NCI-H1930 (cell line): ENCODE measurements around the gene GPR152.
"Not testable (repeated sequence)": the region's sequence is repeated elsewhere in the genome, so short reads cannot be mapped to it uniquely, and the experiment has no call there.

ENCODE experiments used
- DNase-seq, 2 experiments: peaks; one replicate each; lab custom pipeline; 2025; lab: John Stamatoyannopoulos, UW

Gene GPR152

DNA sequence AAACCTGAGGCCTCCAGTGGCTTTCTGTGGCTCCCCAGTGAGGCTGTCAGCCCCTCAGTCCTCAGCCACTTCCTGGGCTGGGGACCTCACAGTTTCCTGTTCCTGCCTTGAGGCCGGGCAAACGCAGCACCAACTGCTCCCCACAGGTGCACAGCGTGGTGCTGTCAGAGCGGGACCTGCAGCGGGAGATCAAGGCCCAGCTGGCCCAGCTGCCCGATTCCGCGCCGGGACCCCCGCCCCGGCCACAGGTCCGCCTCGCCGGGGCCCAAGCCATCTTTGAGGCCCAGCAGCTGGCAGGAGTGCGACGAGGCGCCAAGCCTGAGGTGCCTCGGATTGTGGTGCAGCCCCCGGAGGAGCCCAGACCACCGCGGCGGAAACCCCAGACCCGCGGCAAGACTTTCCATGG is 43.3 kb downstream of the GPR152 start:
- DNase-seq, result no peak

DNA sequence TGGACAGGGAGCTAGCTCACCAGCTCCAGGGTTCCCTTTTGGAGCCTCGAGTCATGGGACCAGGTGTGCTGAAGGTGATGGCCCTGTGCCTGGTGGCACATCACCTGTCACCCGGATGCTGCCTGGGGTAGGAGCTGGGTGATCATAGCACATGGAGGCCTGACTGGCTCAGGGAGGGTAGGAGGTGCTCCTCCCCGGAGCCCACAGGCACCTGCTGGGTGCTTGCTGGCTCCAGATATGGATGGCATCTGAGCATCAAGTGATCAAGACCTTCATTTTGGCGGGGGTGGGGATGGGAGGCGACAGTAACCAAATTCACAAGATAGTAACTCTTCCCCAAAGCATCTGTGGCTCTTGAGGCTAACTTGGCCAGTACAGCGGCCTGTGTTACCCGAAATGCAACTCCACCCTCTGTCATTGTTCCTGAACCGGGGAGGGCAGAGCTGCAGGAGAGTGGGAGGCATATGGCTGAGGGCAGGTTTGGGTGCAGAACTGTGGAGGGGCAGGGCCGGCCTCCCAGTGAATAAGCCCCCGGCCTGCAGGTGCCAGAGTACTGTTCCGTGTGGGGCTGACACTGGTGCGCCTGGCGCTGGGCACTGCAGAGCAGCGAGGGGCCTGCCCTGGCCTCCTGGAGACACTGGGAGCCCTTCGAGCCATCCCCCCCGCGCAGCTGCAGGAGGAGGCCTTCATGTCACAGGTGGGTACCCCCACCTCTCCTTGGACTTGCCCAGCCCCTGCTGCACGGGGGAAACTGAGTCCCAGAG is 43.9 kb downstream of the GPR152 start:
- DNase-seq, result no peak

DNA sequence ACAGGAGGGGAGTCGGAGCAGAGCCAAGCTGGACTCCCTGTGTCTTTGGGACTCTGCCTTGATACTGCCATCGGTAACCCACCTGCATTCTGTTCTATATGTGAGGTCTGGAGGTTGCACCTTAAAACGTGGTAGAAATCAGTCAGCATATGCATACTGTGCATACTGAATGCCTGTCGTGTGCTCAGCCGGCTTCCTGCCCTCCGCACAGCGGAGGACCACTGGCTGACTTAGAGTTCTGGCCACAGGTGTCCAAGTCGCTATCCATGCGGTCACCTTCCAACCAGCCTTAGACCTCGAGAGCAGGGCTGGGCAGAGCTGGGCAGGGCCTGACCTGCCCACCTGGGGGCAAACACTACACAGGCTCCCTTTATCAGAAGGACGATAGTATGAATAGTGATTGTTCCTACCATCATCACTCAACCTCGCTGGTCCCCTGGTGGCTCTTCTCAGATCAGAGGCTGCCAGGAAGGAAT is 44.8 kb downstream of the GPR152 start:
- DNase-seq, result no peak

DNA sequence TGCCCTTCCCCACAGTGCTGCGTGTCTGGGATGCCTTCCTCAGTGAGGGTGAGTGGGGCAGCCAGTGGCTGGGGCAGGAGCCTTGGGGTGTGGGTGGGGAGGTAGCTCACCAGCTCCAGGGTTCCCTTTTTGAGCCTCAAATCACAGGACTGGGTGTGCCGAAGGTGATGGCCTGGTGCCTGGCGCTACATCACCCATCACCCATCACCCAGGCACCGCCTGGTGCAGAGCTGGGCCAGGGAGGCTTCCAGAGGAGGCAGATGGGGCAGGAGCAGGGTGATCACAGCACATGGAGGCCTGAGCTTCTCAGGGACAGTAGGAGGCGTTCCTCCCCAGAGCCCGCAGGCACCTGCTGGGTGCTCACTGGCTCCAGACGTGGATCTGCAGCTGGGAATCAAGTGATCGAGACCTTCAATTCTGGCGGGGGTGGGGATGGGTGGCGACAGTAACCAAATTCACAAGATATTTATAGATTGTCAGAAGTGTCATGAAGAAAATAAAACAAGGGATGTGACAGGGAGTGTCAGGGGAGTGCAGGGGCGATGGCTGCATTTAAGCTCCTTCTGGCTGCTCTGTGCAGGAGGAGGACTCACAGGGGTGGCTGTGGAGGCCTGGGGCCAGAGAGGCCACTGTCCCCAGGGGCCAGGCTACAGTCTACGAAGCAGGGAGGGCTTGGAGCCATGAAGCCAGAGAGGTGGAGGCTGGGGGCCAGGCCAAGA is 45.4 kb downstream of the GPR152 start:
- no peak for DNase-seq

DNA sequence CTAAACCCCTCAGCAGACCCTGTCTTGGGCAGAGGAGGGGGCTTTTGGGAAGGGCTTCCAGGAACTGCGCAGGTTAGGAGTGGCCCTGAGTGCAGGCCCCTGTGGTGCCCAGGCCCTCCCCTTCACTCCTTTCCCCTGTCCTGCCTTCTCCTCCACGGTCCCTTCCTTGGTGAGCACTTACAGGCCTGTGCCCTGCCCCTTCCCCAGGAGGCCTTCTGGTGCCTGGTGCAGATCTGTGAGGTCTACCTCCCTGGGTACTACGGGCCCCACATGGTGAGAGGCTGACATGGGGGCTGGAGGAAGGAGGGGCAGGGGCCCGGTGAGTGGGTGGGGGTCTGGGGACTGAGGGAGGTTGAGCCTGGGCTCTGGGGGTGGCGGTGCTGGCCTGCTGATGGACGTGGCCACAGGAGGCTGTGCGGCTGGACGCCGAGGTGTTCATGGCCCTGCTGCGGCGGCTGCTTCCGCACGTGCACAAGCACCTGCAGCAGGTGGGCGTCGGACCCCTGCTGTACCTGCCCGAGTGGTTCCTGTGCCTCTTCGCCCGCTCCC is 46.0 kb downstream of the GPR152 start:
- no peak for DNase-seq

DNA sequence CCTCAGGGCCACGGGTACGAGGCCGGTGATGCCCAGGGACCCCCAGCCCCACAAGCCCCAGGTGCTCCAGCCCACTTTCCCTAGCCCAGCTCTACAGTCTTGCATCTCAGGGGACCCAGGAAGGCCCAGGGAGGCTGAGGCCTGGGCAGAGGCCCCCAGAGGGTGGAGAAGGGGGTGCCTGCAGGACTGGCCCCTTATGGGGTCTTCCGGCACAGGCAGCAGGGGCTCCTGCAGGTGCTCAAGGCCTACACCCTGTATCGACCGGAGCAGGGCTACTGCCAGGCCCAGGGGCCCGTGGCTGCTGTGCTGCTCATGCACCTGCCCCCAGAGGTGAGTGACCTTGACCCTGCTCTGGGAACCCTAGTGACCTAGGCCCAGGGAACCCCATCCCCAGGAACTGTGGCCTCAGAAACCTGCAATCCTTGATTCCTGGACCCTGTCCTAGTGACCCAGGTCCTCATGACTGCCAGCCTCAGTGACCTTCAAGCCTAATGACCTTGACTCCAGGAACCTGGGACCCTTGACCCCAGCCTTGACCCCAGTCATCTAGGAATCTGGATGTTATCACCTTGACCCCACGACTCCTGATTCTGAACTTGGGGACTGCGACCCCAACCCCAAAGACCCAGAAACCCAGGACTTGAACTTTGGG is 46.7 kb downstream of the GPR152 start:
- no peak for DNase-seq

DNA sequence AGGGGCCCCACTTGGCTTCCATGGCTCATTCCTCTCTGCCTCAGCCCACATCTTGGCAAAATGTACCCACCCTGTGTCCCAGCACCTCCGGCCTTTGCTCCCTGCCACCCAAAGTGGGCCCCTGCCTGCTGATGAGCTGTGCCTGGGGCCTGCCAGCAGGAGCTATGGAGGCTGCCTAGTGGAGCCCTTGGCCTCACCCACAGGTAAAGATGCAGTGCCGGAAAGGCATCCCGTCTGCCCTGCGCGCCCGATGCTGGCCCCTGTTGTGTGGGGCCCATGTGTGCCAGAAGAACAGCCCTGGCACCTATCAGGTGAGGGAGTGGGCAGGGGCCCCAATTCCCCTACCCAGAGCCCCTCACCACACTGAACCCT is 47.3 kb downstream of the GPR152 start:
- DNase-seq, result no peak

DNA sequence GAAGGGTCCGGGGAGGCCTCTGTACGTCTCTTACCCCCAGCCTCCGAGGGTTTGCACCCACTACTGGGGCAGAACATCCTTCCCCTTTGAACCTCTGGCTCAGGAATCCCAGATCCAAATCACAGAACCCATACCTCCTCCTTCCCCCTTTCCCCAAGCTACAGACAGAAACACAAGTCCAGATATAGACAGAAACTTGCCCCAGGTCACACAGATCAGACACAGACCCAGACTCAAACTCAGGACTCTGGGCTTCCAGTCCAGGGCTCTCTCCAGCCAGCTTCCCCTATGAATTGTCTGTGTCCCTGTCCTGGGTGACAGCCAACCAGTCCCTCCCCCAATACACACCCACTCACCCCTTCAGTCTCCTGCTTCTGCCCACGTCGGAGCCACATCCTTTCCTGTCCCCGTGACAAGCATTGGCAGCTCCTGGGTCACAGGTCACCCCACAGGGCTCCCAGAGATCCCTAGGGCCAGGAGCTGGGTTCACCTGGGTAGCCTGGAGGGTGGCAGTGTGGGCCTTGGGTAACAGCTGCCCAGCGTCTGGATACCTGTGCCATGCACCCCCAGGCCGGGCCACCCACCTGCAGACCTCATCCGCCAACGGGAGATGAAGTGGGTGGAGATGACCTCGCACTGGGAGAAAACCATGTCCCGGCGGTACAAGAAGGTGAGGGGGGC is 47.9 kb downstream of the GPR152 start:
- no peak for DNase-seq

DNA sequence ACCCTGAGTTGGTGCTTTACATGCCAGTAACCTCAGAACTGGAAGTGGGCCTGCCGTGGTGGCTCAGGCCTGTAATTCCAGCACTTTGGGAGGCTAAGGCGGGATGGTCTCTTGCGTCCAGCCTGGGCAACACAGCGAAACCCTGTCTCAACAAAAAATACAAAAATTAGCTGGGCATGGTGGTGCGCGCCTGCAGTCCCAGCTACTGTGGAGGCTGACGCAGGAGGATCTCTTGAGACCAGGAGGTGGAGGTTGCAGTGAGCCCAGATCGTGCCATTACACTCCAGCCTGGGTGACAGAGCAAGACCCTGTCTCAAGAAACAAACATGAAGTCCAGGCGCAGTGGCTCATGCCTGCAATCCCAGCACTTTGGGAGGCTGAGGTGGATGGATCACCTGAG is 49.4 kb downstream of the GPR152 start:
- DNase-seq, result not testable (repeated sequence)

DNA sequence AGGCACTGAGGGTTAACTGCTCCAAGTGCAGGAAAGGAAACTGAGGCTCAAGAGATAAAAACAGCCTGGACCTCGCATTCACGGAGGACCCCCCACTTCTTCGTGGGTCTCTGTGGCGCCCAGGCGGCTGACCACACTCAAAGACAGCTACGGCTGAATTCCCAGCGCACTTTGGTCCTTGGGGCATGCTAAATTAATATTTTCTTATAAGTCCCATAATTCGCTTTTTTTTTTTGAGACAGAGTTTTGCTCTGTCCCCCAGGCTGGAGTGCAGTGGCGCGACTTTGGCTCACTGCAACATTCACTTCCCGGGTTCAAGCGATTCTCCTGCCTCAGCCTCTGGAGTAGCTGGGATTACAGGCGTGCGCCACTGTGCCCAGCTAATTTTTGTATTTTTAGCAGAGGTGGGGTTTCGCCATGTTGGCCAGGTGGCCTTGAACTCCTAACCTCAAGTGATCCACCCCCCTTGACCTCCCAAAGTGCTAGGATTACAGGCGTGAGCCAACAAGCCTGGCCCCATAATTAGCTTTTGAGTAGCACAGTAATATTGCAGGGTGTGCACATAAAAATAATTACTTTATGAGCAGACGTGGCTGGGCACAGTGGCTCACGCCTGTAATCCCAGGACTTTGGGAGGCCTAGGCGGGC is 50.2 kb downstream of the GPR152 start:
- DNase-seq, result not testable (repeated sequence)

DNA sequence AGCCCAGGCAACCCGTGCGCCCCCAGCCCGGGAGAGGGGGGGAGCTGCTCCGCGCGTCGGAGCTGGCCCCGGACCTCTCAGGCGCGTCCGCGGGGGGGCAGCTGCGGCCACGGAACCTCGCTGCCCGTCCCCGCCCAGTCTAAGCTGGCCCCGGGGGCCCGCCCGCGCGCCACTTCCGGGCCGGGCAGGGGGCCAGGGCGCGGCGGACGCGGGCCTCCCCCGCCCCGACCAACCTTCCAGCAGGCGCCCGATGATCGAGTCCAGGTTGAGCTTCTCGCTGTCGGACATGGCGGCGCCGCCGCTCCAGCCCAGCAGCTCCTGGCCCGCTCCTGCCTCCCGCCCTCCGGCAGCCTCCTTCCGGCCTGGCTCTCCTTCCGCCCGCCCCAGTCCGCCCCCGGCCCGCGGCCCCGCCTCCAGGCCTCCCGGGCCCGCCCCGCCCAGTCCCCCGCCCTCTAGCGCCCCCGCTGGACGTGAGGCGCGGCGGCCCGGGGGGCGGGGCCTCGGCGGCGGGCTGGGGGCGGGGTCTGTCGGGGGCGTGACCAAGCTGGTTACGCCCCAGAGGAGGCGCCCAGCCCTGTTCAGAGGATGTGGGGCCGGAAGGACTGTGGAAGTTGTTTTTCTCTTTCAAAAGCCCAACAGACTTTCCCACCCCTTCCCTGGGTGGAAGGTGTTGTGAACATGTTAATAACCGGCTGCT is 50.9 kb downstream of the GPR152 start, which contains the start of gene PPP1CA:
PPP1CA (minus strand) TSS at position 364 of the 697 bp plus-strand sequence; CDS start at position 288, 76 bp downstream.
- peak; percentile 78 to 79 for DNase-seq
